OCI-LY1 (cell line): ENCODE data around the gene UVSSA.

ENCODE experiments used
- EZH2 ChIP-seq: fragments of 200-600 bp; sonication (generic), shearing (Covaris generic); IDR thresholded peaks from 2 replicates; pipeline ENCODE4 v1.8.0; 2017; ENCODE audit warnings: borderline replicate concordance, mixed run types, mild to moderate bottlenecking, antibody characterized with exemption, low read length, moderate library complexity, mixed read lengths
- TF ChIP-seq, protein P1 (sequence below): fragments of 200-600 bp; sonication (generic), shearing (Covaris generic); IDR thresholded peaks from 2 replicates; pipeline ENCODE4 v1.5.1; 2017; ENCODE audit warnings: mild to moderate bottlenecking, antibody characterized with exemption, low read length, moderate library complexity, mixed read lengths

DNA sequence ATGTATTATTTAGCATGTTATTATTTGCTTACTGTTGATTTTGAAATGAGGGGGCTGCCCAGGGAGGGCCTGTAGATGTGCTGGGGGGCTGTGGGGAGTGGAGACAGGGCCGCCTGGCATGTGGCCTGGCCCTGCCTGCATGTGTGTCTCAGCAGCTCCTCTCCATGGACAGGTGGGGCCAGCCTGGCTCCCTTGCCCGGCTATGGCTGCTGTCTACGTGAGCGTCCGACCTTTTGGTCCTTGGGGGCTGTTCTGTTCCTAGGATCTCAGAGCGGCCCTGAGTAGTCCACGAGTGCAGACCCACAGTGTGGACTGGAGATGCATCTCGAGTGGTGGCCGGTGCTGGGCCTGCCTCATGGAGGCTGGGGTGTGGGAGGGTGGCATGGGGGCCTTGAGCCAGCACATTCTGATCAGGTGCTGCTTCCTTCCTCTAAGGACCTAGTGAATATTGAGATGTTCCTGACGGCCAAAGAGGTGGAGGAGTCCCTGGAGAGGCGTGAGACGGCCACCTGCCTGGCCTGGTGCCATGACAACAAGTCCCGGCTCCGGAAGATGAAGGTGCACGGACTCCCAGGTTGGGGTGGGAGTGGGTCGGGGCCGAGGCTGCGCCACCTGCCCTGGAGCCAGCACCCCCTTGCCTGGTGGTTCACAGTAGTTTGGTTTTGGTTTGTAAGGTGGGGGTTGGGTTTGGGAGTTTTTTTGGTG is 24.9 kb upstream of the UVSSA start:
- TF ChIP-seq, protein P1, sequence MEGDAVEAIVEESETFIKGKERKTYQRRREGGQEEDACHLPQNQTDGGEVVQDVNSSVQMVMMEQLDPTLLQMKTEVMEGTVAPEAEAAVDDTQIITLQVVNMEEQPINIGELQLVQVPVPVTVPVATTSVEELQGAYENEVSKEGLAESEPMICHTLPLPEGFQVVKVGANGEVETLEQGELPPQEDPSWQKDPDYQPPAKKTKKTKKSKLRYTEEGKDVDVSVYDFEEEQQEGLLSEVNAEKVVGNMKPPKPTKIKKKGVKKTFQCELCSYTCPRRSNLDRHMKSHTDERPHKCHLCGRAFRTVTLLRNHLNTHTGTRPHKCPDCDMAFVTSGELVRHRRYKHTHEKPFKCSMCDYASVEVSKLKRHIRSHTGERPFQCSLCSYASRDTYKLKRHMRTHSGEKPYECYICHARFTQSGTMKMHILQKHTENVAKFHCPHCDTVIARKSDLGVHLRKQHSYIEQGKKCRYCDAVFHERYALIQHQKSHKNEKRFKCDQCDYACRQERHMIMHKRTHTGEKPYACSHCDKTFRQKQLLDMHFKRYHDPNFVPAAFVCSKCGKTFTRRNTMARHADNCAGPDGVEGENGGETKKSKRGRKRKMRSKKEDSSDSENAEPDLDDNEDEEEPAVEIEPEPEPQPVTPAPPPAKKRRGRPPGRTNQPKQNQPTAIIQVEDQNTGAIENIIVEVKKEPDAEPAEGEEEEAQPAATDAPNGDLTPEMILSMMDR: no peak
- TF ChIP-seq EZH2: no peak
